ENCODE results near the gene ALOX12.

ALOX12 gene

GRCh38 chr17:7022781-7023571, 27.1 kb downstream of the ALOX12 start, which contains the start of gene BCL6B:
Gene BCL6B, plus strand, starts transcription at chr17:7023050. Its CDS starts 622 bp downstream, at chr17:7023672.
- no peak for DNase-seq

GRCh38 chr17:7023576-7024401, 27.9 kb downstream of the ALOX12 start:
- DNase-seq, result peak; percentile 50 to 63

GRCh38 chr17:7024402-7024785, 28.5 kb downstream of the ALOX12 start:
- DNase-seq, result no peak

GRCh38 chr17:7025245-7025644, 29.4 kb downstream of the ALOX12 start:
- DNase-seq, result no peak

GRCh38 chr17:7026471-7027115, 30.7 kb downstream of the ALOX12 start:
- no peak for DNase-seq

- no peak for DNase-seq
Measured at GRCh38 chr17:7027335-7027734, 31.5 kb downstream of the ALOX12 start.

- no peak for DNase-seq
Measured at GRCh38 chr17:7029096-7029495, 33.2 kb downstream of the ALOX12 start.

GRCh38 chr17:7029659-7030058, 33.8 kb downstream of the ALOX12 start:
- DNase-seq, result no peak

GRCh38 chr17:7034955-7035590, 39.2 kb downstream of the ALOX12 start:
- DNase-seq, result no peak

GRCh38 chr17:7035591-7036368, 39.9 kb downstream of the ALOX12 start, which contains the start of gene SLC16A13:
Gene SLC16A13, plus strand, starts transcription at chr17:7036015. Its CDS starts 368 bp downstream, at chr17:7036383.
- DNase-seq, result peak; percentile 90 to 93

- no peak for DNase-seq
Measured at GRCh38 chr17:7038025-7038862, 42.4 kb downstream of the ALOX12 start.

GRCh38 chr17:7039832-7040231, 44.0 kb downstream of the ALOX12 start:
- DNase-seq, result no peak

- DNase-seq, result no peak
Measured at GRCh38 chr17:7041607-7042500, 46.0 kb downstream of the ALOX12 start.

GRCh38 chr17:7042501-7043181, 46.8 kb downstream of the ALOX12 start:
- DNase-seq, result no peak

GRCh38 chr17:7043182-7043496, 47.3 kb downstream of the ALOX12 start:
- DNase-seq, result no peak

GRCh38 chr17:7043497-7044198, 47.8 kb downstream of the ALOX12 start, which contains the start of gene SLC16A11:
Gene SLC16A11, minus strand, starts transcription at chr17:7044092. Its CDS starts 579 bp downstream, at chr17:7043513.
- peak; percentile 75 to 84 for DNase-seq

GRCh38 chr17:7045492-7046126, 49.8 kb downstream of the ALOX12 start:
- peak; percentile 17 to 28 for DNase-seq

- DNase-seq, result no peak
Measured at GRCh38 chr17:7046127-7046724, 50.4 kb downstream of the ALOX12 start.
